HG02642 (cell line): Measurements from ENCODE around the gene HEXA.

ENCODE experiments used
- ATAC-seq: cut with Tn5 transposase; IDR thresholded peaks from one replicate; pipeline ENCODE4 v1.9.1; 2021; ENCODE audit warnings: mild to moderate bottlenecking; ENCODE audit not compliant: unreplicated experiment, poor library complexity

HEXA gene

DNA sequence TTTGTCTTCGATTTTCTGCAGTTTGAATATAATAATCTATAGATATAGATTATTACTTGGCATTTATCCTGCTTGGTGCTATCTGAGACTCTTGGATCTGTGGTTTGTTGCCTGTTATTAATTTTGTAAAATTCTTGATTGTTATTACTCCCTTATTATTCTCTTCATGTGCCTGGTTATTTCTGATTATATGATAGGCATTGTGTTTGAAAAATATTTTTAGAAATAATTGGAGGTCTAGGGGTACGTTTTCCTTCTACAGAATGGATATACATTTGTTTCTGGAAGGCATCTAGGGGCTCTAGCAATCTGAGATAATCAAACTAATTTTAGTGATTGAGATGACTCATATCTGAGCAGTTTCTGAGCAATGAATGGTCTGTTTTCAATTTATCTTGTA lies 41.0 kb downstream of the HEXA start:
- ATAC-seq = no peak

DNA sequence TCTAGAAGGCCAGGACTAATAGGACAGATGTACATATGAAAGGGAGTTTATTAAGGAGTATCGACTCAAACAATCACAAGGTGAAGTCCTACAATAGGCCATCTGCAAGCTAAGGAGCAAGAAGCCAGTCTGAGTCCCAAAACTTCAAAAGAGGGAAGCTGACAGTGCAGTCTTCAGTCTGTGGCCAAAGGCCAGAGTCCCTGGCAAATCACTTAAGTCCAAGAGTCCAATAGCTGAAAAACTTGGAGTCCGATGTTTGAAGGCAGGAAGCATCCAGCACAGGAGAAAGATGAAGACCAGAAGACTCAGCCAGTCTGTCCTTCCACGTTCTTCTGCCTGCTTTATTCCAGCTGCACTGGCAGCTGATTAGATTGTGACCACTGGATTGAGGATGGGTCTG lies 44.8 kb downstream of the HEXA start:
- no peak for ATAC-seq

DNA sequence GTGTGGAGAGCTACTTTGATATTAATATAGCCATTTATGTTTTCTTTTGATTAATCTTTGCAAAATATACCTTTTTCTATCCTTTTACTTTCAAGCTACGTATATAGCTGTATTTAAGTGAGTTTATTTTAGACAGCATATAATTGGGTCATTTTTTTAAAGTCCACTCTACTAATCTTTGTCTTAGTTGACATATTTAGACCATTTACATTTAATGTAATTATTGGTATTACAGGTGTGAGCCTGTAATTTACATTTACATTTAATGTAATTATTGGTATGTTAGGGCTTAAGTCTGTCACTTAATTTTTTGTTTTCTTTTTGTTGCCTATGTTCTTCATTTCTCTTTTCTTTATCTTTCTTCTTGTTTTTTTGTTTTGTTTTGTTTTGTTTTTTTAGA lies 52.1 kb downstream of the HEXA start:
- ATAC-seq = no peak

DNA sequence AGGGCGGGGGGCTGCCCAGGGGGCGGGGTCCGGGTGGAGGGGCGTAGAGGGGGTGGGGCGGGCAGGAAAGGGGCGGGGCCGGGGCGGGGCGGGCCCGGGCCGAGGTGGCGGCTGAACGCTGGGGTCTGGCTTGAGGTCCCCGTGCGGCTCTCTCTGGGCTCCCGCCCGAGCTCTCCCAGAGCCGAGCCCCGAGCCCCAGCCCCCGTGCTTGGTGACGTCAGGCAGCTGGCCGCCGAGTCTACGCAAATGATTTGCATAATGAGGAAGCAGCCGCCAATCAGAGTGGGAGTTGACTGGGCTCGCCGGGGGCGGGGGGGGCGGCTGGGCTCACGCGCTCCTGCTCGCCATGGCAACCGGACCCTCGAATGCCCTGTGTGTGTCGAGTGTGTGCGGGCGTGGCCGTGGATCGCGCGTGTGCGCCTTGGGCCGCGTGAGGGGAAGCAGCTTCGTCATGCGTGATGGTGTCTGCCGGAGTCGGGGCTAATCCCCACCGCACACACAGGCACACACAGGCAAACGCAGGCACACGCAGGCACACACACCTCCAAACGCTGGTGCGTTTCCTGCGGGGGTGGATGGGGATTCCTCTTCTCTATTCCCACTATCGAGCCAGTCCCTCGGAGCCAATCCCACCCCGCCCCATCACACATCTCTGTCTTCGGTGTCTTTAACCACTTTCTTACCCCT lies 55.7 kb downstream of the HEXA start, which contains the start of gene CELF6:
Gene CELF6 (minus strand): TSS at position 173 of the 687 bp plus-strand sequence. CDS start 283 bp downstream, outside the sequence.
- peak; percentile 76 for ATAC-seq

DNA sequence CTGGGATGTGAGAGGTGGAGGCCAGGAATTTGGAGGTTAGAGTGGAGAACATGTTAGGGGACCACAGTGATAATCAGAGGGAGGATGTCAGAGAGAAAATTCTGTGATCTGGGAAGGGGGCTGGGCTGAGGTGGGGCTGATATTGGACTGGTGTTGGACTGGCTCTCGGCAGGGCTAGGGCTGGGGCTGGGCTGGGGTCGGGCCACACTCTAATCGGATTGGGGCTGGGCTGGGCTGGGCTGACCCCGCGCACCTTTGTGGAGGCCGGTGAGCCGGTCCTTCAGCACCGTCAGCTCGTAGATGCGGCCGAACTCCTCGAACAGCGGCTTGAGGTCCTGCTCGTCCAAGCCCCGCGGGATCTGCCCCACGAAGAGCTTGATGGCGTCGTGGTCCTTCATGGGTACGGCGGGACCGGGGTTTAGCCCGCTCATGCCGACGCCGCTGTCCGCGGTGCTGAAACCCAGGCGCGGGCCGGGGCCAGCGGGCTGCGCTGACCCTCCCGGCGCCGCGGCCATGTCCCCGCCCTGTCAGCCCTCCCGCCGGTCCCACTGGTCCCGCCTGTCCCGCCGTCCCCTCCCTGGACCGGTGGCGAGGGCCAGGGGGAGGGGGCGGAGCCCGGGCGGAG lies 56.3 kb downstream of the HEXA start:
- peak; percentile 26 for ATAC-seq

DNA sequence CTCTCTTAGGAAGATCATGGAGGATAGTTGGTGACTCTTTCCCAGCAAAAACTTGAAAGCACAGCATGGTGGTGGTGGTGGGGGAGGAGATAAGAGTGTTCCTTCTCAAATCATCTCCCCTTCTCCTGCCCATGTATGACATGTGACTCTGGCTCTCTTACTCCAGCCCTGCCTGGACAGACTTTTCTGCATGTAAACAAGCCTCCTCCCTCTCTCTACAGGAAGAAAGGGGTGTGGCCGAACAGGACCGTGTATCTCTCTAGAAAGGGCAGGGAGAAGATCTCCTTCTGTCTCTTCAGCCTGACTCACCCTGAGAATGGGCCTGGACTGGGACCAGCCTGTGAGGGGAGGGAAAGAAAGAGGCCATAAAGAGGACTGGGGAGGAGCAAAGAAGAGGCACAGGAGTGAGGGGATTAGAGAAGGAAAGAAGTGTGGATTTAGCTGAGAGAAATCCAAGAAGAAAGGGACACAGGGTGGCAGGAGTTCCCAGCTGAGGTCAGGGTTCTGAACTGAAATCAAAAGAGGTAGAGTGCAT lies 57.3 kb downstream of the HEXA start:
- no peak for ATAC-seq

DNA sequence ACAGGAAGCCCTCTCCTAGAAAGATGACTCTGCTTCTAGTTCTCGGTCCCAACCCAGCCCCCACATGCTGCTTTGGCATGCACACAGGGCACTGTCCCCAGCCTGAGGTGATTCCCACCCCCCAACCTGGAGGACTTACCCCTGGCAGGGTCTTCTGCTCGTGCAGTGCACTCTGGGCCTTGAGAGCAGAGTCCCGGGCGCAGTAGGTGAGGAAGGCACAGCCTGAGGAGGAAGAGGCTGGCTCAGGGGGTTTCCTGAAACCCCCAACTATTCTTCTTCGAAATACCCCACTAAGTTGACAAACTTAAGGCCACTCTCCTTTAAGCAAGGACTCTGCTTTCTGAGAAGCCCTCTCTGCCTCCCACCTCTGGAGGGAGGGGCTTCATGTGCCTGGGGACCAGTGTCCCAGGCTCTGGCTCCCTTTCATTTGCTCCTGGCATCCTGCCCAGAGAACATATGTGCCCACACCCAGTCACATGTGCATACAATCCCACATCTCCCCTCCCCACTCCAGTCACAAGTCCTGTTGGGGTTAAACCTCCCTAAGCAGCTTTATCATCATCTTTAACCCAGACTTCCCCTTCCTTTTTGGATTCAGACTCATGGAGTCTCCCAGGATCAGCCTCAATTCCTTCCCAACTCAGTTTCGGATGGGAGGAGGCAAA lies 60.0 kb downstream of the HEXA start:
- no peak for ATAC-seq

DNA sequence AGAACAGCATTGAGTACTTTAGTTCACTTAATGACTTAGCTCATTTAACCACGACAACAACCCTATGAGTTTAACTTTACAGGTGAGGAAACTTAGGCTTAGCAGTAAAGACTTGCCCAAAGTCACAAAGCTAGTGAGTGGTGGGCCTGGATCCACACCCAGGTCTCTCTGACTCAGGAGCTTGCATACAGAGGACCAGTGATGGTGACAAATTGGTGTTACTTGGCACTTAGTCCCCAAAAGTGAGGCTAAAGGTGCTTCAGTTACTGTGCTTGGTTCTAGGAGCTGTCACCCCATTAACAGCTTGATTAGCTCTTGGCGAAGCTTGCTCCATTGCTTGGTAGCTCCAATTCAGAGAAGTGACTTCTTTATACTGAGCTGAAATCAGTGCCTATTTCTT lies 61.9 kb downstream of the HEXA start:
- ATAC-seq = no peak

DNA sequence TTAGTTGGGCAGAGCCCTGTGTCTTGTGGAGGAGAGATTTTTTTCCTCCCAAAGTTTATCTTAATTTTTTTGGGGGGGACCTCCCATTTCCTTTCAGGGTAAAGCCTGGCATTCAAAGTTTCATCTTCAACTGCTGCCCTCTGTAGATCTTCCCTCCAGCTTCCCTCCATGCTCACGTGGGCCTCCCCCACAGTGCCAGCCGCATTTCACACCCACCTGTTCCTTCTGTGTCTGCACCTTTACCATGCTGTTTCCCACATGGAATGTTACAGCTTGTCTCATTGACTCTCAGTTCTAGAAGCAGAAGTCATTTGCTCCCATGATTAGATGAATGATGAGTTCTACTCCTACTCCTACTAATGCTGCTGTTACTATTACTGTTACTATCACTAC lies 62.4 kb downstream of the HEXA start:
- no peak for ATAC-seq

DNA sequence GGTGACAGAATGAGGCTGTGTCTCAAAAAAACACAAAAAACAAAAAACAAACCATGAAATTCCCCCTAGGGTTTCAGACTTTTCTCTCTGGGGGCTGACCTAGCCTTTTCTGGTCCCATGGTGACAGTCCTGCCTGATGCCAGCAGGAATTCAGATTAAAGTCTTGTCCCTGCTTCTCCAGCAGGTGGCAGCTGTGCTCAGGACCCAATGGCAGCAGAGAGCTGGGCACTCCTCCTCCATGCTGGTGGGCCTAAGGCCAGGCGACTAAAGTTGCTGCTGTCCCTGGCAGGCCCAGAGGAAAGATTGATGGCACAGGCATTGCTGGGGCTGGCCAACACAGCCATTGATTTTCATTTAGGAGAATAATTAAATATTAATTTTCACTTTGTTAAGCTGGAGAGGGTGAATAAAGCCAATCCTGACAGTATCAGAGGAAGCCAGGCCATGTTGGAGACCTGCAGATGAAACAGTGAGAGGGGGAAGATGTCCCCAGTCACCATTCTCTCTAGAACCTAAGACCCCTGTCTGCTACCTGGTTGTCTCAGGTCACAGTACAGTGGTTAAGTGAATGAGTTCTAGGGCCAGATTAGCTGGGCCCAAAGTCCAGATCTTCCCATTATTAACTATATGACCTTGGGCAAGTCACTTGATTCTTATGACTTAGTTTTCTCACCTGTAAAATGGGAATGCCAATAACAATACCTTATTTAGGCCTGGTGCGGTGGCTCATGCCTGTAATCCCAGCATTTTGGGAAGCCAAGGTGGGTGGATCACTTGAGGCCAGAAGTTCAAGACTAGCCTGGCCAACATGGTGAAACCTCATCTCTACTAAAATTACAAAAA lies 63.0 kb downstream of the HEXA start:
- ATAC-seq = no peak

DNA sequence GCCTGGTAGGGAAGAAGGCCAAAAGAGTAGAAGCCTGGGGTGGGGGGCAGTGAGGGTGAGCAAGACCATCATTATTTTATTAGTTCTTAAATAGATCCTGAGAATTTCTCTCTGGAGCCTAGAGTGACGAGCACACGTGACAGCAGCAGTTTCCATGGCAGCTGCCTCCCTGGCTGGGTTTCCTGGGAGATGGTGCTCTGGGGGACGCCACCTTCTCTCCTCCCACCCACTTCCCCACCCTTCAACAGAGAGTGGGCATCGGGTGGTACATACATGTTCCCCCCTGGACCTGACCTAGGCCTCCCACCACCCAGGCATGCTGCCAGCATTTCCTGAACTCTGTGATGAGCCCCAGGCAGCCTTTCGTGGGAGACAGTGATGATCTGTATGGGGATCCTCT lies 68.8 kb downstream of the HEXA start:
- no peak for ATAC-seq

DNA sequence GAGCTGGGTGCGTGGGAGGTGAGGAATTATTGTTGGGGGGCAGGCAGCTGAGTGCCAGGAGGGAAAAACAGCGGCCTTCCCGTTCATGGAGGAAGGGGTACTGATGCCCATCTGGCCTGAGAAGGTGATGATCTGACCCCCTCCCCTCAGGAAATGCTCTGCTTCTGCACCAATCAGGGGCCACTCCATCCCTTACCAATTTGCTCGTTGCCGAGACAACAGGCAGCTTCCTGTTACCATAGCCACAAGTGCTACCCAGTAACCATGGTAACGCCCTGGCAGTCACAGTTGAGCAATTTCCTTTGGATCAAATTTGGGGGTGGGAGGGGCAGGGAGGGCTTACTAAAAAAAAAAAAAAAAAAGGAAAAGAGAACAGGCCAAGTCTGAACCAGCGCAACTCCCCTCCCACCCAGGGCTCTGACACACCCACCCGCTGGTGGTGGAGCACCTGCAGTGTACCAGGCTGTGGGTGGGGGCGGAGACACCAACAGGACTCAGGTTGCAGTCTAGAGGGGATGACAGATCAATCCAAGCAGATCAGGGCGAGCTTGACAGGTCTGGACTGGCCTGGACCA lies 69.5 kb downstream of the HEXA start:
- ATAC-seq = no peak

DNA sequence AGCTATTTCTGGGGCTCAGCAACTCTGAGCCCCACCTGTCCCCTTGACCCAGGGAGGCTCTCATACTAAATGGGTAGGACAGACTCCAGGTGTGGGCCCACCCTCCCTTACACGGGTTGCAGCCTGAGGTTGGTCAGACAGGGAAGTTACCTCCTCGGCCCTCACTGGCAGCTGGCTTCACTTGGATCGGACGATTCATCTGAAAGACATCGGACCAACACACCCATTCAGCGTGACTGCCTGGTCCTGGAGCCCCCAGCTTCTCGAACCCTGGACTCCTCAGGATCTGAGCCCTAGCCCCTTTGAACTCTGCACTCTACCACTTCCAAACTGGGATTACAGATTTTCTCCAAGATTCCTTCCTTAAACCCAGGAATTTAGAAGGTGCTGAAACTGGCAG lies 71.2 kb downstream of the HEXA start:
- no peak for ATAC-seq

DNA sequence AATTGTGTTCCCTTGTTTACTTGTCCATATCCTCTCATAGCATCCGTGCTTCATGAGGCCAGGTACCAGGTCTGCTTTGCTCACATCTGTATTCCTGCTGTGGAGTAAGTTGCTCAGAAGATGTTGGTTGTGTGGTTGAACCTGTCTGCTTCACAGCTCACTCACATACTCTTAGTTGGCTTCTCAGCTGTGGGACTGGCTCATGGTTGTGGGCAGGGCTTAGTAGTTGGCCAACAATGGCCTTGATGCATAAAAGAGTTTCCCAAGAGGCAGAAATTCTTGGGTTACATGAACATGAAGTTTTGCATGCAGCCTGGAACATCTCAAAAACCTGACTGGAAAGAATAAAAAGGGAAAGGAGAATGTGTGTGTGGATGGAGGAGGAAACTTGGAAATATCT lies 72.9 kb downstream of the HEXA start:
- ATAC-seq = no peak
